Epithelial cell of esophagus (primary cell): ENCODE results near the gene SNX20.

Source experiments
- DNase-seq: peaks from one replicate; pipeline ENCODE4 v3.0.0; 2010; ENCODE audit warnings: low read depth
- H3K4me3 ChIP-seq: 2 replicates; pipeline ENCODE4 v1.5.1; 2011; ENCODE audit warnings: mild to moderate bottlenecking, low read length, control low read depth
- TF ChIP-seq, protein P1 (sequence below): IDR thresholded peaks from 2 replicates; pipeline ENCODE4 v1.5.1; 2011; ENCODE audit warnings: low read depth, mild to moderate bottlenecking, low read length, control low read depth, inconsistent platforms; ENCODE audit not compliant: insufficient read depth; ENCODE audit errors: missing control alignments

Gene SNX20

GRCh38 chr16:50718761-50719400 lies 37.8 kb upstream of the SNX20 start:
- TF ChIP-seq, protein P1, sequence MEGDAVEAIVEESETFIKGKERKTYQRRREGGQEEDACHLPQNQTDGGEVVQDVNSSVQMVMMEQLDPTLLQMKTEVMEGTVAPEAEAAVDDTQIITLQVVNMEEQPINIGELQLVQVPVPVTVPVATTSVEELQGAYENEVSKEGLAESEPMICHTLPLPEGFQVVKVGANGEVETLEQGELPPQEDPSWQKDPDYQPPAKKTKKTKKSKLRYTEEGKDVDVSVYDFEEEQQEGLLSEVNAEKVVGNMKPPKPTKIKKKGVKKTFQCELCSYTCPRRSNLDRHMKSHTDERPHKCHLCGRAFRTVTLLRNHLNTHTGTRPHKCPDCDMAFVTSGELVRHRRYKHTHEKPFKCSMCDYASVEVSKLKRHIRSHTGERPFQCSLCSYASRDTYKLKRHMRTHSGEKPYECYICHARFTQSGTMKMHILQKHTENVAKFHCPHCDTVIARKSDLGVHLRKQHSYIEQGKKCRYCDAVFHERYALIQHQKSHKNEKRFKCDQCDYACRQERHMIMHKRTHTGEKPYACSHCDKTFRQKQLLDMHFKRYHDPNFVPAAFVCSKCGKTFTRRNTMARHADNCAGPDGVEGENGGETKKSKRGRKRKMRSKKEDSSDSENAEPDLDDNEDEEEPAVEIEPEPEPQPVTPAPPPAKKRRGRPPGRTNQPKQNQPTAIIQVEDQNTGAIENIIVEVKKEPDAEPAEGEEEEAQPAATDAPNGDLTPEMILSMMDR, result no peak
- peak overlapping the region; percentile 7 for H3K4me3 ChIP-seq
- peak; percentile 84 for DNase-seq

DNA sequence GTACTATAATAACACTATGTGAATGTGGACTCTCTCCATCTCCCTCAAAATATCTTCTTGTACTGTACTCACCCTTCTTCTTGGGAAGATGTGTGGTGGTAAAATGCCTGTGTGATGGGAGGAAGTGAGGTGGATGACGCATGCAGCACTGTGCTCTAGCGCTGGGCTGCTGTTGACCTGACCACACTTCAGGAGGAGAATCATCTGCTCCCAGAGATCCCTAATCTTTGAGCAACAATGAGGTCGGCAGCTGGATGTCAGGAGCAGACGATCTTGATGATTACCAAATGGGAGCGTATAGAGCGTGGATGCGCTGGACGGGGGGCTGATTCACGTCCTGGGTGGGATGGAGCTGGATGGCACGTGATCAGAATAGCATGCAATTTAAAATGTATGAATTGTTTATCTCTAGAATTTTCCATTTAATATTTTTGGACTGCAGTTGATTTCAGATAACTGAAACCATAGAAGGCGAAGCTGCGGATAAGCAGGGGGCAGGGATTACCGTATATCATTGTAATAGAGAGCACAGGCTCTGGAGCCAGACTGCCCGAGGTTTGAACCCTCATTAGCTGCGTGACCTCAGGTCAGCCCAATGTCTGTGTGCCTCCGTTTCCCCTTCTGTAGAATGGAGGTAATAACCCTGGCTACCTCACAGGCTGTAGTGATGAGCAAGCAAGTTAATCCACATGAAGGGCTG lies 37.1 kb upstream of the SNX20 start:
- DNase-seq, result no peak
- TF ChIP-seq, protein P1, result no peak
- H3K4me3 ChIP-seq, result no peak overlapping the region

DNA sequence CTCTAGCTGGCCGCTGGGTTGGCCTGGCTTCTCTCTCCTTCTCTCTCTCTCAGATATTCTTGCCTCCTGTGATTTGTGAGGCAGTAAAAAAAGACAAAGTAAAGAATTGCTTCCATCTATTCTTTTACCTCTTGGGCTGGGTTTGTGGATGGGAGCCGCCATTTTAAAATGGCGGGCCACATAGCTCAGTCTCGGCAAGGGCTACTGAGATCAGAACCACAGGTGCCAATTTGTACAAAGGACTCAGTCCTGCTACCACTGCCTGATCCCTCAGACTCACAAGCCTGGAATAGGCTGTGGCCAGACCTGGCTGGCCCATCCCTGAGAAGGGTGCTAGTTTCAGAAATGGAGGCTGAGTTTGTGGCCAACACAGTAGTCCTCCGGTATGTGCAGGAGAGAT lies 36.4 kb upstream of the SNX20 start:
- H3K4me3 ChIP-seq, result no peak overlapping the region
- TF ChIP-seq, protein P1, result no peak
- no peak for DNase-seq

DNA sequence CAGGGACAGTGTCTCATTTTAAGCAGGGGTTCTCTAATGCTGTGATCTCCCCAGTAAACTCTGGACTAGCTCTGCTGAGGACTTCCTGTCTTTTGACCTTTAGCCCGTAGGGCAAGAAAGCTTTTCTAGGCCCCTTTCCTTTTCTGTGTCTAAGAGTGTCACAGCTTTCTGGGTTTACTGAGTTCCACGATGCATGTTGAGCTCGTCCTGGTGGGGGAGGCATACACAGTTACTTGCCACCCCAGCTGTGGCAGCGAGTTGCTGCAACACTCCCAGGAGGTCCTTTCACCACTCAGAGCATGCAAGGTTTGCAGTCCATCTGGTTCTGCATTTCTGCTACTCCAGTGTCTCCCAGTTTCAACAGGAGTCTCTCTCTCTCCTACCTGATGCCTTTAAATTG lies 36.0 kb upstream of the SNX20 start:
- no peak for DNase-seq
- TF ChIP-seq, protein P1, result no peak
- H3K4me3 ChIP-seq, result no peak overlapping the region

DNA sequence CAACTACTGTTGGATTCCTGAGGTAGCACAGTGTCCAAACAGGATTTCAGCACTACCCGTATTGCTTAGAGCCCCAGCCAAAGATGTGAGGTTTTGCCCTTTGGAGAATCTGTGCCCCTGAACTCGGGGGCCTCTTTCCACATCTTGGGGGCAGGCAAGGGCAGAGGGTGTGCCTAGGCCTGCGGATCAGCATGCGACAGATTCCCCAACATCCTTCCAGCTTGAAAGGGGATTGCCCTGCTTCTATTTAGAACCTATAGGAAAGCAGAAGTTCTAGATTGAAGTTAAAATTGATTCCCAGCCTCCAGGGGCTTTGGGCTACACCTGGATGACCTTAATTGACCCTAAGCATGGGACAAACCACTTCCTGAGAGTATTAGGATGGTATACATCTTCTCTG lies 31.8 kb upstream of the SNX20 start:
- DNase-seq, result no peak
- TF ChIP-seq, protein P1, result no peak
- H3K4me3 ChIP-seq, result no peak overlapping the region

DNA sequence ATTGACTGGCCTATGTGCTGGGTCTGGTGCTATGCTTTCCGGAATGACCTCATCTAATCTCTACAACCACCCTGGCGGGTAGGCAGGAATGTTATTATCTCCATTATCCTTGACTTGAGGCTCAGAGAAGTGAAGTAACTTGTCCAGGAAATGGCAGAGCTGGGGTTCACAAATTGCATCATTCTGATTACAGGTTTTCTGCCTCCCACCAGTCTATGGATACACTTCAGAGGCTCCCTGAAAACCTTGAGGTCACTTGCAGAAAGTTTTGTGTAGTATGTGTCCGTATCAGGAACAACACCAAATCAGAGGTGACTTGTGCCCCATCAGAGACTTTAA lies 31.4 kb upstream of the SNX20 start:
- DNase-seq, result no peak
- no peak overlapping the region for H3K4me3 ChIP-seq
- TF ChIP-seq, protein P1, result no peak

DNA sequence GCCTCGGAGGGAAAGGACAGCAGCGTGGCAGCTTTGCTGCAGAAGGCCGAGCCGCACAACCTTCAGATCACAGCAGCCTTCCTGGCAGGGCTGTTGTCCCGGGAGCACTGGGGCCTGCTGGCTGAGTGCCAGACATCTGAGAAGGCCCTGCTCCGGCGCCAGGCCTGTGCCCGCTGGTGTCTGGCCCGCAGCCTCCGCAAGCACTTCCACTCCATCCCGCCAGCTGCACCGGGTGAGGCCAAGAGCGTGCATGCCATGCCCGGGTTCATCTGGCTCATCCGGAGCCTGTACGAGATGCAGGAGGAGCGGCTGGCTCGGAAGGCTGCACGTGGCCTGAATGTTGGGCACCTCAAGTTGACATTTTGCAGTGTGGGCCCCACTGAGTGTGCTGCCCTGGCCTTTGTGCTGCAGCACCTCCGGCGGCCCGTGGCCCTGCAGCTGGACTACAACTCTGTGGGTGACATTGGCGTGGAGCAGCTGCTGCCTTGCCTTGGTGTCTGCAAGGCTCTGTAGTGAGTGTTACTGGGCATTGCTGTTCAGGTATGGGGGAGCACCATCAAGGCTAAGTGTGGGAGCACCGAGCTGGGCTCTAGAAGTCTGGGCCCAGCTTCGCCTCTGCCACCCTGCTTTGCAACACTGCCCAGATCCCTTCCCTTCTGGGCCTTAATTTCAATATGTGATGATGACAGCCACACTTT lies 30.9 kb upstream of the SNX20 start:
- TF ChIP-seq, protein P1, result no peak
- no peak overlapping the region for H3K4me3 ChIP-seq
- DNase-seq, result no peak
